Measurements from ENCODE around the gene LIN7A. TPM values are rescaled to one million over a fixed set of nuclear protein-coding genes. Genes with fewer than 3 reads are reported as not detected.

Gene LIN7A
- total RNA-seq, 1 experiment from 2014 or later: 10.0 TPM

DNA sequence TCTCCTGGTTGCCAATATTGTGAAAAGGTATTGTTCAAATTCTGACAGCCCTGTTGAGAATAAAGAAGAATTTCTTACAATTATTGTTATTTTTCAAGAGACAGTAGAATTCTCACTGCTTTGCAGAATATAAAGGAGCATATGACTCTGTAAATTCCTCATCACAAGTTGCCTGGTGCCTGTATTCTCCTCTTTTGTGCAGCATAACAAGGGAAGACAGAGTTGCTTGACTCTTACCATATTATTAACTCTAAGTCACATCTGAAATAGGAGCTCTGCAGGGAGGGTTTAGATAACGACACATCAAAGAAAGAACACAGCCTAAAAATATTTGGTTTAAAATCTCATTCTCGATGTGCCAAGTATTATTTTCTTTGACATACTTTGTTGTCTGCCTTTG lies 189.9 kb downstream of the LIN7A start:
- ChIA-PET POLR2A (ENCODE audit: low non-redundant PET) (no interaction called here), CTCF (no interaction called here)
- intact Hi-C loops (cut with micrococcal nuclease; ENCODE audit: unreplicated experiment): no loop called here
- no peaks in the 10 kb centered on the region for H3K9me3 ChIP-seq (ENCODE audit: low read depth, low read length, poor library complexity, severe bottlenecking)
- H3K36me3 ChIP-seq (ENCODE audit: insufficient read depth, low read length, poor library complexity, severe bottlenecking): no peaks in the 10 kb centered on the region
- TF ChIP-seq EZH2 (IDR thresholded peaks at IDR 0.05; ENCODE audit: borderline replicate concordance, low read depth, low read length, poor library complexity, severe bottlenecking): no peak
- TF ChIP-seq, protein P1, sequence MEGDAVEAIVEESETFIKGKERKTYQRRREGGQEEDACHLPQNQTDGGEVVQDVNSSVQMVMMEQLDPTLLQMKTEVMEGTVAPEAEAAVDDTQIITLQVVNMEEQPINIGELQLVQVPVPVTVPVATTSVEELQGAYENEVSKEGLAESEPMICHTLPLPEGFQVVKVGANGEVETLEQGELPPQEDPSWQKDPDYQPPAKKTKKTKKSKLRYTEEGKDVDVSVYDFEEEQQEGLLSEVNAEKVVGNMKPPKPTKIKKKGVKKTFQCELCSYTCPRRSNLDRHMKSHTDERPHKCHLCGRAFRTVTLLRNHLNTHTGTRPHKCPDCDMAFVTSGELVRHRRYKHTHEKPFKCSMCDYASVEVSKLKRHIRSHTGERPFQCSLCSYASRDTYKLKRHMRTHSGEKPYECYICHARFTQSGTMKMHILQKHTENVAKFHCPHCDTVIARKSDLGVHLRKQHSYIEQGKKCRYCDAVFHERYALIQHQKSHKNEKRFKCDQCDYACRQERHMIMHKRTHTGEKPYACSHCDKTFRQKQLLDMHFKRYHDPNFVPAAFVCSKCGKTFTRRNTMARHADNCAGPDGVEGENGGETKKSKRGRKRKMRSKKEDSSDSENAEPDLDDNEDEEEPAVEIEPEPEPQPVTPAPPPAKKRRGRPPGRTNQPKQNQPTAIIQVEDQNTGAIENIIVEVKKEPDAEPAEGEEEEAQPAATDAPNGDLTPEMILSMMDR (conservative IDR thresholded peaks at IDR 0.05; ENCODE audit: low read depth, low read length): no peak
- H3K27me3 ChIP-seq (replicated peaks; ENCODE audit: insufficient read depth, low read depth, low read length, poor library complexity): no peaks in the 10 kb centered on the region
- H3K4me3 ChIP-seq (ENCODE audit: low read depth, low read length, poor library complexity, severe bottlenecking): no peak overlapping the region
- DNase-seq (ENCODE audit: low spot score): no peak
- no peaks in the 10 kb centered on the region for H3K4me1 ChIP-seq (ENCODE audit: insufficient read depth, low read length, poor library complexity, severe bottlenecking)
- H3K27ac ChIP-seq (ENCODE audit: low read depth, low read length, poor library complexity, severe bottlenecking): no peak overlapping the region
- BruUV-seq (replicated peaks): no TSS peak

DNA sequence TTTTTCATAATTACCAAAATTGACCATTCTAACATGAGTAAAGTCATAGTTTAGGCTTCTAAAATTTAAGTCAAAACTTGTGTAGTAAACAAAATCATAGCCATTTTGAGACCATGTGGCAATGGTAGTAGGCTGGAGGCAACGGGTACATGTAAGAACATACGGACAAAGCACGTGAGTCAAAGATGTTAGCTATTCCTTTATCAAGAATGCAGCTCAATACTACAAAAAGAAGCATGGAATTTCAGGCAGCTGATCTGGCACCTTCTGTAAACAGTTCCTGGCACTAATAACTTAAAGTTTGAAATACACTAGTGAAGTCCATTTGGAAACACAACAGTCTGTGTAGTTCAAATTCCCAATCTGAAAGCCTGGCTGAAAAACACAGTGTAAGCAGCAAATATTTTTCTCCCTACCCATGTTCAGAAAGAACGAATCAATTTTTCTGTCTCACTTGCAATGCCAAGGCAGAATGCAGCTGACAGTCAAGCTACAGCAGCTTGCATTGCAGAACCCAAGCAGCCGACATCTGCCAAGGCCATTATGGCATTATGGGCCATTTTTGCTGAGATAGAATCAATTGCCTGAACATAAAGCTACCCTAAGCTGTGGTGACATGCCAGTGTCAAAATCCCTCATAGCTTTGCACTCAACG lies 191.8 kb downstream of the LIN7A start:
- POLR2A ChIA-PET (ENCODE audit: low non-redundant PET): no interaction called here
- H3K4me3 ChIP-seq (ENCODE audit: low read depth, low read length, poor library complexity, severe bottlenecking): no peak overlapping the region

More for the DNA sequence above, 191.8 kb downstream of the LIN7A start:
- H3K4me1 ChIP-seq (ENCODE audit: insufficient read depth, low read length, poor library complexity, severe bottlenecking): no peaks in the 10 kb centered on the region
- no peaks in the 10 kb centered on the region for H3K9me3 ChIP-seq (ENCODE audit: low read depth, low read length, poor library complexity, severe bottlenecking)
- no peaks in the 10 kb centered on the region for H3K27me3 ChIP-seq (replicated peaks; ENCODE audit: insufficient read depth, low read depth, low read length, poor library complexity)
- CTCF ChIA-PET: no interaction called here
- no peak for DNase-seq (ENCODE audit: low spot score)
- intact Hi-C loops (cut with micrococcal nuclease; ENCODE audit: unreplicated experiment): no loop called here
- H3K27ac ChIP-seq (ENCODE audit: low read depth, low read length, poor library complexity, severe bottlenecking): no peak overlapping the region
- no peaks in the 10 kb centered on the region for H3K36me3 ChIP-seq (ENCODE audit: insufficient read depth, low read length, poor library complexity, severe bottlenecking)
- no TSS peak for BruUV-seq (replicated peaks)
- TF ChIP-seq, protein P1 (conservative IDR thresholded peaks at IDR 0.05; ENCODE audit: low read depth, low read length): no peak
- TF ChIP-seq EZH2 (IDR thresholded peaks at IDR 0.05; ENCODE audit: borderline replicate concordance, low read depth, low read length, poor library complexity, severe bottlenecking): no peak

Small RNA genes within 50 kb of the gene (microRNA-seq; reads per million reads assigned to microRNA genes)
- gene MIR617 (not detected), gene MIR618 (9.2 reads per million, percentile 28 among the genes with 10 or more reads in this experiment)

Other genes starting within 250 kb of the LIN7A start
- gene MYF6, start 230.3 kb downstream of the LIN7A start, total RNA-seq (2021): not detected in 2 replicates
- not detected in 2 replicates for gene MYF5, start 221.0 kb downstream of the LIN7A start, total RNA-seq (2021)
- gene ACSS3, start 140.1 kb upstream of the LIN7A start, total RNA-seq (2021): 7.7 and 10.3 TPM in 2 replicates